ENCODE data around the gene COLEC12.

DNA sequence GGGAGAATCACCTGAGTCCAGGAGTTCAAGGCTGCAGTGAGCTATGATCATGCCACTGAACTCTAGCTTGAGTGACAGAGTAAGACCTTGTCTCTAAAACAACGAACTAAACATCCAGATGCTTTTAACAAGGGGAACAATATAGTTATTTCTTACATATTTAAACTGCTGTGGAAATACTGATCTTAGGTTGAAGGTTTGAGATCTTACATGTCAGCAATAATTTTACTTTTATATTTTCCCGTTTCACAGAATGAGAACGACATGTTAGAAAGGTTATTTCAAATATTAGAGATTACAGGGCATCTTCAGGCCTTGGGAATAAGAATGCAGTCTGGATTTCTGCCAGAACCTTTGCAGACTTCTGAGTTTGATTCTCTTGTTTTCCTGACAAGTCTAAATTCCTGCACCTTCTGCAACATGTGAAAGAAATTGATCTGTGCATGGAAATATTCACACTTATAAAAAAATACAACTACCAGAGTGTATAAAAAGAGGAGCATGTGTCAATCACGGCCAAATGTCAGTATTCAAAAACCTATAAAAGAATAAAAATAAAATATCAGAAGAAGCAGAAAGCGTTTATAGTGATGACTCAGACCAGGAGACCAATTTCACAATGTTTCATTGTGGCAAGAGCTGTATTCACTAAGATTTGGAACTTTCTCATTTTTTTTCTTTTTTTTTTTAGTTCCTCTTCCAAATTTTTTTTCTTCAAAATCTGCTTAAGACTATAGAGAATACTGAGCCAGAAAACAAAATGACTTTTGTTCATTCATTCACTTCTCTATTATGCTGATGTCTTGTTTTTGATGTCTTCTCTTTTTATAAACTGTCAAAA lies 29.6 kb downstream of the COLEC12 start:
- no peak for TF ChIP-seq POLR2A (IDR thresholded peaks at IDR 0.05; ENCODE audit: extremely low read depth, insufficient read length)
- TF ChIP-seq CTCF (IDR thresholded peaks at IDR 0.05; ENCODE audit: low read depth, low read length): no peak
- TF ChIP-seq MYC (IDR thresholded peaks at IDR 0.05; ENCODE audit: low read depth, low read length): no peak
